GM10266 (cell line): ENCODE measurements around the gene GOLGA6L7.

Source experiments
- DNase-seq: peaks from one replicate; pipeline ENCODE4 v3.0.0; 2012; ENCODE audit errors: extremely low spot score
- TF ChIP-seq, protein P1 (sequence below): IDR thresholded peaks from 2 replicates; pipeline ENCODE4 v1.5.1; 2012; ENCODE audit warnings: mild to moderate bottlenecking, low read depth; ENCODE audit not compliant: control insufficient read depth, insufficient read depth; ENCODE audit errors: missing control alignments

Gene GOLGA6L7

GRCh38 chr15:28886431-28887338, 38.2 kb upstream of the GOLGA6L7 start:
- TF ChIP-seq, protein P1, sequence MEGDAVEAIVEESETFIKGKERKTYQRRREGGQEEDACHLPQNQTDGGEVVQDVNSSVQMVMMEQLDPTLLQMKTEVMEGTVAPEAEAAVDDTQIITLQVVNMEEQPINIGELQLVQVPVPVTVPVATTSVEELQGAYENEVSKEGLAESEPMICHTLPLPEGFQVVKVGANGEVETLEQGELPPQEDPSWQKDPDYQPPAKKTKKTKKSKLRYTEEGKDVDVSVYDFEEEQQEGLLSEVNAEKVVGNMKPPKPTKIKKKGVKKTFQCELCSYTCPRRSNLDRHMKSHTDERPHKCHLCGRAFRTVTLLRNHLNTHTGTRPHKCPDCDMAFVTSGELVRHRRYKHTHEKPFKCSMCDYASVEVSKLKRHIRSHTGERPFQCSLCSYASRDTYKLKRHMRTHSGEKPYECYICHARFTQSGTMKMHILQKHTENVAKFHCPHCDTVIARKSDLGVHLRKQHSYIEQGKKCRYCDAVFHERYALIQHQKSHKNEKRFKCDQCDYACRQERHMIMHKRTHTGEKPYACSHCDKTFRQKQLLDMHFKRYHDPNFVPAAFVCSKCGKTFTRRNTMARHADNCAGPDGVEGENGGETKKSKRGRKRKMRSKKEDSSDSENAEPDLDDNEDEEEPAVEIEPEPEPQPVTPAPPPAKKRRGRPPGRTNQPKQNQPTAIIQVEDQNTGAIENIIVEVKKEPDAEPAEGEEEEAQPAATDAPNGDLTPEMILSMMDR: no peak
- no peak for DNase-seq

DNA sequence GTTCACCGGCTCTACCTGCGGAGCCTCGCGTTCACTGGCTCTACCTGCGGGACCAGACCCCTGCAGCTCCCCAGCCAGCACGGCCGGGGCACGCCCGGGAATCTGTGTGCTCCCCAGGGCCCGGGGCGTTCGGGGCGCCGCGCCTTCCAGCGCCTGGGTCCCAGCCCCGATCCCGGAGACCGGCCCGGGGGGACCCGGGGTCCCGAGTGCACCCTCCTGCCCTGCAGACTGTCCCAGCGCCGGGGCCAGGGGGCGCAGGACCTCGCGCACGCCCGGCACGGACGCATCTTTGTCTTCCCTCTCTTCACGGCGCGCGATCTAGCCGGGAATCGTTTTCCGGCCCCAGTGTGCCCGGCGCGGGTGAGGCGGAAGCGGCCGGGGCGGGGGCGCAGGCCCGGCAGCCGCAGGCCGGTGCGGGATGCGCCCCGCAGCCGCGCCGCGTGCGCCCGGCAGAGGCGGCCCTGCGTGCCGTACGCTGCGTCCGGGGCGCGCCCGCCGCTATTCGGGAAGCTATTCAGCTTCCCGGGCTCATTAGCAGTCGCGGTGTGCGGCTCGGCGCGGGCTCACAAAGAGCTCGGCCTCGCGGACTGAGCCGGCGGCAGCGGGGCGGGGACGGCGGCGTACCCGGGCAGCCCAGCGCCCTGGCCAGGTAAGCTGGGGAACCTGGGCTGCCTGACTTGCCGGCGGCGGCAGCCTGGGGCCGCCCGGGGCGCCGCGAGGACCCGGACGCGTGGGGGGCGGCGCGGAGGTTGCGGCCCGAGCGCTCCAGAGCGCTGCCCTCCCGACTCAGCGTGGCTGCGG, 37.4 kb upstream of the GOLGA6L7 start, which contains the start of gene APBA2:
Gene APBA2, plus strand, starts transcription at position 345 of the 801 bp plus-strand sequence. CDS start 167,911 bp downstream, outside the sequence.
- no peak for DNase-seq
- TF ChIP-seq, protein P1: no peak

- DNase-seq: no peak
- TF ChIP-seq, protein P1: no peak
Observed at GRCh38 chr15:28885128-28885629, 36.7 kb upstream of the GOLGA6L7 start.

- DNase-seq: no peak
- TF ChIP-seq, protein P1: no peak
Observed at GRCh38 chr15:28884151-28884940, 35.9 kb upstream of the GOLGA6L7 start.

DNA sequence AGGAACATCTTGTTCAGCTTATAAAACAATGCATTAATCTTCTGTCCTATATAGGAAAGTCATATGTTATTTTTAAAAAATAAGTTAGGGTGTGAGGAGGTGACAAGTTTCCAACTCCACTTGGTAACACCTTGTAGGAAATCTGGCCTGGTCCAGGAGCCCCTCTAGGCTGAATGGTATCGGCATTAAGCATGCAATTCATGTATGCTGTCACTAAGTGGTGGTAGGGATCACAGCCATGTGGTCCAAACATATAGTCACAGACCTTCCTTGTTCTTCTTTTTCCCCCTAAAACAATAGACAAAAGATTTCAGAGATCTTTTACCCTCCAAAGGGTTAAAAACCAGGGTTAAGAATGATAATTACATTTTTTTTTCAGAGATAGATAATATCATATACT, 33.2 kb upstream of the GOLGA6L7 start:
- DNase-seq: no peak

DNA sequence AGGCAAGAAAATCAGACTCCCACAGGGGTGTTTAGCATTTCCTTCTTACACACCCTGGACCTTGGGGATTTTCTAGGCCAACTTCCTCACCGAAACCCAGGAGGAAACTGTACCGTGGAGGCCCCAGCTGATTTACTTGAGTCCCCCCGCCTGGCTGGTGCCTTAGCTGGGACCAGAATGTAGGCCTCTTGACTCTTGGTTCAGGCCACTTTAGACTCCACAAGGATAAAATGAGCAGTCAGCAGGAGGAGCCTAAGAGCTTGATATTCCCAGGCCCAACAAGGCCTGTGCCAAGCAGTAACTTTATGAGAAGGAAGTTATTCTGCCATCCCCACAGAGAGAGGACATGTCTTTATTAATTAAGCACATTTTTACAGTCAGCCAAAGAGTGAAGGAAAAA, 32.7 kb upstream of the GOLGA6L7 start:
- TF ChIP-seq, protein P1: no peak
- DNase-seq: no peak

More for the DNA sequence above, 33.2 kb upstream of the GOLGA6L7 start:
- TF ChIP-seq, protein P1: no peak
